Measurements from ENCODE around the gene TRIM25. TPM values are rescaled to one million over a fixed set of nuclear protein-coding genes. Genes with fewer than 3 reads are reported as not detected.

Gene TRIM25
- total and polyA plus RNA-seq, 2 of the 8 experiments (the other 6 are each of a cell fraction or from before 2014, with no cell fraction given), result 16.6 to 38.9 TPM

DNA sequence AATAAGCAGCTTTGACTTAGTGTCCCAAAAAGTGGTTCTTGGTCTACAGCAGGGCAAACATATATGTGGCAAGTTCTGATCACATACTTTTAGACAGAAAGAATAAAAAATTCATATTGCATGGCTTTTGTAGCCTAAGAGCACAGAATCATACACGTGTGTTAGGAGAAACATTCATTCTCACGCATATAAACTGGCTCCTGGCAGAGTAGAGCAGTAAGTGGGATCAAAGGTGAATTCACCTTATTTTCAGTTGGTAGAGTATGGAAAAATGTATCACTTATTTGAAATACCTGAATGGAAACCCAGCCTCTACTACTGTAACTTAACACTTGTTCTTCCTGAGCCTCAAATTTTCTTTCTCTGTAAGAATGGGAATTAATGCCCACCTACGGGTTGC is 45.1 kb downstream of the TRIM25 start:
- no peaks in the 10 kb centered on the region for H3K79me2 ChIP-seq (ENCODE audit: control insufficient read depth in 1 of 2, insufficient read depth in 2 of 2, low read length in 2 of 2)
- H3K18ac ChIP-seq (ENCODE audit: extremely low read depth, low read length), result no peak overlapping the region
- H2BK5ac ChIP-seq (ENCODE audit: low read depth, low read length), result no peak overlapping the region
- H2BK20ac ChIP-seq (ENCODE audit: low read length), result no peak overlapping the region
- H3K27me3 ChIP-seq (replicated peaks in 1 of 4; ENCODE audit: control insufficient read depth in 3 of 4, extremely low read depth in 1 of 4, insufficient read depth in 3 of 4, low read length in 3 of 4), result no peaks in the 10 kb centered on the region
- no peak overlapping the region for H3K4me2 ChIP-seq (ENCODE audit: insufficient read depth in 1 of 2, low read depth in 2 of 2, low read length in 2 of 2)
- no peaks in the 10 kb centered on the region for H3K9me3 ChIP-seq (ENCODE audit: insufficient read depth in 2 of 2, low read depth in 1 of 2, low read length in 1 of 2)
- H4K20me1 ChIP-seq (replicated peaks in 1 of 2; ENCODE audit: control insufficient read depth in 1 of 2, insufficient read depth in 2 of 2, low read length in 2 of 2), result no peaks in the 10 kb centered on the region
- peaks cover 0 to 2% (median 0%) of the 10 kb centered on the region in 4 experiments; a peak in 1 of 7 replicates for H3K4me1 ChIP-seq (replicated peaks in 1 of 4; ENCODE audit: control insufficient read depth in 3 of 4, insufficient read depth in 4 of 4, low read length in 3 of 4)
- H3K4ac ChIP-seq (replicated peaks; ENCODE audit: insufficient read length, low read depth, low read length), result no peak overlapping the region
- no peak overlapping the region for H2BK120ac ChIP-seq (replicated peaks; ENCODE audit: low read depth, low read length)
- no peak overlapping the region for H3K9ac ChIP-seq (replicated peaks in 1 of 4; ENCODE audit: extremely low read depth in 1 of 4, low read depth in 3 of 4, low read length in 3 of 4)
- H4K8ac ChIP-seq (ENCODE audit: extremely low read depth, insufficient read depth, low read length), result no peak overlapping the region
- no peak overlapping the region for H3K27ac ChIP-seq (ENCODE audit: low read depth, low read length)
- FAIRE-seq, result no peak
- POLR2A ChIA-PET (ENCODE audit: partially characterized antibody), result interaction anchor here (0.9 to 1.3 kb wide), 2 partner anchors 15 to 34 kb away, joined by 3 read pairs; no protein-coding TSS in a partner anchor
- no peak overlapping the region for H4K91ac ChIP-seq (replicated peaks; ENCODE audit: insufficient read length, low read length)
- WGBS, 2 experiments (ENCODE audit: extremely low coverage in 1 of 2, insufficient coverage in 1 of 2, insufficient read length in 1 of 2, insufficient replicate concordance in 2 of 2, low coverage in 1 of 2, low lambda C conversion rate in 2 of 2, missing lambda C conversion rate in 1 of 2), result 94% methylated on average over 3 of the region's 3 CpGs; no CpG with 5 or more reads in 1 of the 2 experiments
- H2BK12ac ChIP-seq (ENCODE audit: low read depth, low read length), result no peak overlapping the region
- no peak overlapping the region for H2AFZ ChIP-seq (ENCODE audit: low read length)
- H2BK15ac ChIP-seq (ENCODE audit: low read length), result no peak overlapping the region
- no peaks in the 10 kb centered on the region for H3K79me1 ChIP-seq (ENCODE audit: low read depth, low read length)
- no peak overlapping the region for H4K5ac ChIP-seq (ENCODE audit: insufficient read length, low read depth, low read length)
- H3K56ac ChIP-seq (replicated peaks; ENCODE audit: insufficient read length, low read depth, low read length), result no peak overlapping the region
- H3K23ac ChIP-seq (ENCODE audit: insufficient read length), result no peak overlapping the region
- H3K23me2 ChIP-seq (ENCODE audit: low read depth, low read length), result no peaks in the 10 kb centered on the region
- CTCF ChIA-PET (ENCODE audit: partially characterized antibody), result interaction anchor here (1.1 to 1.7 kb wide), 3 partner anchors 8 to 71 kb away, joined by 3 to 5 read pairs (median 4); no protein-coding TSS in a partner anchor
- H2AK5ac ChIP-seq (ENCODE audit: low read depth, low read length), result no peak overlapping the region
- H3K4me3 ChIP-seq (ENCODE audit: extremely low read depth in 1 of 4, insufficient read depth in 2 of 4, low read depth in 3 of 4, low read length in 4 of 4), result no peak overlapping the region
- H3K36me3 ChIP-seq (ENCODE audit: control insufficient read depth in 2 of 4, insufficient read depth in 4 of 4, low read length in 3 of 4), result no peaks in the 10 kb centered on the region; a peak in 1 of 8 replicates
- no peak for DNase-seq (ENCODE audit: low read depth in 1 of 2, low spot score in 2 of 2)
- no peak overlapping the region for H3K14ac ChIP-seq (ENCODE audit: insufficient read length)
- TF ChIP-seq RBBP5 (IDR thresholded peaks at IDR 0.05; ENCODE audit: borderline replicate concordance, low read depth, low read length) (no peak), KDM1A (IDR thresholded peaks at IDR 0.05; ENCODE audit: borderline replicate concordance, low read length) (no peak), MAFK (IDR thresholded peaks at IDR 0.05; ENCODE audit: low read depth, low read length) (no peak), SP2 (IDR thresholded peaks at IDR 0.05; ENCODE audit: low read length) (no peak), TEAD4 (IDR thresholded peaks at IDR 0.05; ENCODE audit: low read depth, low read length) (no peak), CTCF (IDR thresholded peaks at IDR 0.05; ENCODE audit: control extremely low read depth in 1 of 3, insufficient read depth in 1 of 3, low read depth in 1 of 3, low read length in 3 of 3) (no peak), ZNF274 (IDR thresholded peaks at IDR 0.05; ENCODE audit: borderline replicate concordance, extremely low read depth, low read length) (no peak), JUND (IDR thresholded peaks at IDR 0.05; ENCODE audit: low read length) (no peak), FOSL1 (IDR thresholded peaks at IDR 0.05; ENCODE audit: insufficient read depth, low read depth, low read length) (no peak), SIX5 (IDR thresholded peaks at IDR 0.05; ENCODE audit: low read depth, low read length) (no peak)

Measured in H1 (cell line).